ENCODE data around the gene GLI3.

GLI3 gene

DNA sequence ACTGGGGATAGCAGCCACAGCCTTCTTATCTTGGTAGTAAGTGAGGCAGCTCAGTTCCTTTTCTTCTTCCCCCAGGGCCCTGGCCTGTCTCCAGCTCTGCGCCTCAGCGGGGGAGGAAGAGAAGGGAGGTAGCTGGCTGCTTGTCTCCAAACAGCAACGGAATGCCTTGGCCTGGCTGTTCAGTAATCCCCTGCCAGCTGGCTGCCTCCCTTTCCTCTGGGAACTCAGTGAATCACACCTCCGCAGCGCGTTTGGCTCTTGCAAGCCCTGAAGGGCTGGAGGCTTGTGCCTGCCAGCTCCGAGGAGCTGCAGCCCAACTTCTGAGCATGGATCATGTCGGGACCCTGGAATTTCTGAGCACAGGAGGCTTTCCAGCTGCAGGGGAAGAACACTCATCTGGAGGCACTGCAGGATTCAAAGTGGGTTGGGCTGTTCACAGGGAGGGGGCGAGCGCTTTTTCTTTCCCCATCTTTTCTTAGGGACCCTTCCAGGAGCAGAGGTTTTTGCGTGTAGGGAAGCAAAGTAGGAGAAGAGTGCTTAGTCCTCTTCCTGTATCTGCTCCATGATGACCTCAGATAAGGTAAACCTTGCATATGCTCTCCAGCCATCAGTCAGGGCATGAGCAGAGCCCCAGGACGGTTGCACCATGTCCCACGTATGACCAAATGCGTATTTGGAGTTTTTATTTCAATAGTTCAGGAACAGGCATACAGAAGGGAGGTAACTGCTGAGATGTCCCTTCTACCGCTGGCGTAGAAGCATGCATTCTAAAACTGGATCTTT, 280.9 kb downstream of the GLI3 start:
- no peaks in the 10 kb centered on the region for H3K27me3 ChIP-seq (ENCODE audit: low read depth)
- H3K36me3 ChIP-seq (replicated peaks): no peaks in the 10 kb centered on the region
- no peaks in the 10 kb centered on the region for H3K4me1 ChIP-seq
- in situ Hi-C loops (cut with MboI; ENCODE audit: low sequenced_read_pairs): no loop called here
- no peaks in the 10 kb centered on the region for H3K9me3 ChIP-seq
- DNase-seq (ENCODE audit: low spot score in 2 of 2): peak; percentile 43 to 66
- H3K4me3 ChIP-seq: no peak overlapping the region

DNA sequence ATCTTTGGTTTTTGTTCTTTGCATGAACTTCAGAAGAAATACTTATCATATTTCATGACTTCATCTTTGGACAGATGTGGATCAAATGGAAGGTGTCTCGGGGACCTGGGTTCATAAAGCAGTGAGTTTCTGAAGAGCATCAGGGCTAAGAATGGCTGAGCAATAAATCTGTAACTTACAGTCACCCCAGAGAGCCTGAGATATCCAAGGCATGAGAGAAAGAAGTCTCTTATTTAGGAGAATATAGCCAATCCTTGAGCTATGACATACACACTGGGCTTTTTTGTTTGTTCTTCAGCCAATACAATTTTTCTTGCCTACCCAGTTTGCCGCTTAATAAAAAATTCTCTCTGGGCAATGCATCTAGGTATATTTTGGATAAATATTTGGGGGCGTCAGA, 281.6 kb downstream of the GLI3 start:
- no peak for DNase-seq (ENCODE audit: low spot score in 2 of 2)
- H3K27me3 ChIP-seq (ENCODE audit: low read depth): no peaks in the 10 kb centered on the region
- H3K4me3 ChIP-seq: no peak overlapping the region
- no peaks in the 10 kb centered on the region for H3K9me3 ChIP-seq
- H3K4me1 ChIP-seq: no peaks in the 10 kb centered on the region
- in situ Hi-C loops (cut with MboI; ENCODE audit: low sequenced_read_pairs): no loop called here
- H3K36me3 ChIP-seq (replicated peaks): no peaks in the 10 kb centered on the region

DNA sequence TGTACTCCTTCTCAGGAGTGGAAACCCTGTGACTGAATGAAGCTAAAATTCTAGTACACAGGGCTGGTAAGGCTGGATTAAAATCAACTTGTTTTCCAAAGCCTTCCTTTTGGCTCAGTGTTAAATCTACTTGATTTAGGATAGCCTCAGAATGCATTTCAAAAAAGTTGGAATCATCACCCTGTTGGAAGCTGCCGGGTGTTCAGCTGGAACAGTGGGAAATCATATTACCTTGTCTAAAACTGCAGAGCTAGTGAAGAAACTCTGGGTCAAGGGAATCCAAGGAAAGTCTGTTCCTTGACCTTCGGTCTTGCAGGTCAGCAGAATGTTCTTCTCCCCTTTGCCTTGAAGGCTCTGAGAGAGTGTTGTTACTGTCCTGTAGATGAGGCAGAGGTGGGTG, 282.0 kb downstream of the GLI3 start:
- in situ Hi-C loops (cut with MboI; ENCODE audit: low sequenced_read_pairs): no loop called here

DNA sequence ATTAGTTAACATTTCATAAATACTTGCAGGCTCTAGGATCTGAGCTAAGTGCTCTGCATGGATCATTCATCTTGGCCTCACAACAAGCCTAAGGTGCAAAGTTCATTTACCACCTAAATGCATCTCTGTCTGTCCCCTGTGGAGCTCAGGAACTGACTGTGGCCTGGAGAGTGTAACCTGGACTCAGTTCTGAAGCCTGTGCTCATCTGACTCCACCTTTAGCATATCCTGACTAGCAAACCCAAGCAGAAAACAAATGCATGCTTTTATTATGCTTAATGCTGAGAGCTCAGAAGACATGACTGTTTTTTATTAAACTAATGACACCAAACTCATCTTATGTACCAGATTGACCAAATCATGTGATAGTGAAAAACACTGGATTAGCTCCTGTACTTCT, 288.5 kb downstream of the GLI3 start:
- H3K4me3 ChIP-seq: no peak overlapping the region
- no peaks in the 10 kb centered on the region for H3K27me3 ChIP-seq (ENCODE audit: low read depth)
- DNase-seq (ENCODE audit: low spot score in 2 of 2): no peak
- no peaks in the 10 kb centered on the region for H3K9me3 ChIP-seq
- H3K4me1 ChIP-seq: no peaks in the 10 kb centered on the region; the same call in 1 of the 2 replicates
- in situ Hi-C loops (cut with MboI; ENCODE audit: low sequenced_read_pairs): loop anchor here (5.0 kb wide), 1 partner anchor 894 kb away; no protein-coding TSS in a partner anchor
- H3K36me3 ChIP-seq (replicated peaks): no peaks in the 10 kb centered on the region

More for the DNA sequence above, 282.0 kb downstream of the GLI3 start:
- Histone ChIP-seq H3K36me3 (replicated peaks) (no peaks in the 10 kb centered on the region), H3K27me3 (ENCODE audit: low read depth) (no peaks in the 10 kb centered on the region), H3K4me3 (no peak overlapping the region), H3K4me1 (no peaks in the 10 kb centered on the region; the same call in 1 of the 2 replicates), H3K9me3 (no peaks in the 10 kb centered on the region)
- DNase-seq (ENCODE audit: low spot score in 2 of 2): no peak

DNA sequence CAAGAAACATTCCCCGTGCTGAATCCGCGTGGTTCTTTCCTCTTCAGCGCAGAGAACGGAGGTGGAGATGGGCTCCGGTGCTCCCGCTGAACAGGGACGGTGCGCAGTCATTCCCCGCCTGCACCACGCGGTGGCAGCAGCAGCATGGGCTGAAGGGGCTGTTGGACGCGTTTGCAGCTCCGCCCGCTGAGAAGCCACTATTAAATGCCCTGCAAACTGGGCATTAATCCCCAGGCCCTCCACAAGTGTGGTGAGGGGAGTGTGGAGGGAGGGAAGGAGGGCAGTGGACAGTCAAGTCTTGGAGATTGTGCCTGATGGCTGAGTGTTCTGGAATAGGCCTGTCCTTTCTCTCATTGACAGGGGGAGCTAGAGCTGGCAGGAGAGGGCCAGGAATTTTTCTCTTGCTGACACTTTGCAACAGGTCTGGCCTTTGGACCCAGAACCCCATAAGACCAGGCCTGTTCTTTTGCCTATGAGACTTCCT, 293.9 kb downstream of the GLI3 start:
- H3K36me3 ChIP-seq (replicated peaks): no peaks in the 10 kb centered on the region
- no peaks in the 10 kb centered on the region for H3K4me1 ChIP-seq
- no peaks in the 10 kb centered on the region for H3K27me3 ChIP-seq (ENCODE audit: low read depth)
- DNase-seq (ENCODE audit: low spot score in 2 of 2): peak; percentile 58 to 87
- H3K9me3 ChIP-seq: no peaks in the 10 kb centered on the region
- no peak overlapping the region for H3K4me3 ChIP-seq
- in situ Hi-C loops (cut with MboI; ENCODE audit: low sequenced_read_pairs): no loop called here

DNA sequence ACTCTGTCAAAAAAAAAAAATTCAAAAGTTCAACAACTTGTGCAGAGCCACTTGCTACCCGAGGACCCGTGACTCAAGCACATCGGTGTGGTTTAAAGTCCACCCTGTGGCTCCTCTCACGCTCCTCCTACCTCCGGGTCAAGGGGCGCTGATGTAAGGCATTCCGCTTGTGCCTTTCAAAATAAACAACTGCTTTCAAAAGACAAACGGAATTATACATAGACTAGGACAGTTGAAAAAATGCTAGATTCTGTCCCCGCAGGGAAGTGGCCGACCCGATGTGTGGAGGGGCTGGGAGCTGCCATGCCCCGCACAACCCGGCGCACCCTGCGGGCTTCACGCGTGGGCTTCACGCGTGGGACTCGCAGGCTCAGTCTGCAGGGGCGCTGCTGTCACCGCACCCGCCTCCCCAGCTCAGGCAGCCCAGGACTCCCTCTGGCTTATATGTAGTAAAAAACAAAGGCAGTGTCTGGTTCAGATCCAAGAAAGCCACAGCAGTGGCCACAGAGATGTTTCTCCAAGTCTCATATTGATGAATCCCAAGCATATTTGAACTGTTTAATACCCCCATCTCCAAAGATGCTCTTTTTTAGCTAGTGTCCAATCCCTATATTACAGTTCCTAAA, 294.4 kb downstream of the GLI3 start:
- in situ Hi-C loops (cut with MboI; ENCODE audit: low sequenced_read_pairs): no loop called here
- DNase-seq (ENCODE audit: low spot score in 2 of 2): no peak
- H3K36me3 ChIP-seq (replicated peaks): no peaks in the 10 kb centered on the region
- no peaks in the 10 kb centered on the region for H3K27me3 ChIP-seq (ENCODE audit: low read depth)
- H3K4me3 ChIP-seq: no peak overlapping the region
- no peaks in the 10 kb centered on the region for H3K4me1 ChIP-seq
- H3K9me3 ChIP-seq: no peaks in the 10 kb centered on the region

DNA sequence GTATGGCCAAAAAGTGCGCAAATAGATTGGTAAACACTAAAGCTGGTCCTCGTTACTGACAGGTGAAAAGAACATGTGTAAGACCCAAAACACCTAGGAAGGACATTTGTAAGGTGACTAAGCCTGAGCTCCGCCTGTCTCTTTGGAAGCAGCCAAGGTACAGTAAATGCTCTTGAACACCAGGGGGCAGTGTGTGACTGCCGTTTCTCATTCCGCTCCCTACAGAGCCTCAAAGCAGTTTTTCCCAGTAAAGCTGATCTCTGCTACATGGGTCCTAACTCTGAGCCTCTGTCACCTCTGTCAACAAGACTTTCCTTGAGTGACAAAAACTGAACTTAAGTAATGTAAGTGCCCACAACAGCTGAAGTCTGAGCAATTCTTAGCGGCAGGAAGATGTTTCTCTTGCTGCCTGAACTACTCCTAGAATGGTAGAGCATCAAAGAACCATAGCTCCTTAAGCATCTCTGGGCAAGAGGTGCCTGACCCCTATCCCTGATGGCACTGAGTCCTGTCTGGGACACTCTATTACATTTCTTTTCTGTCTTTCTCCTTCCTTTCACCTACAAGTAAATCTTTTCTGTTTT, 296.2 kb downstream of the GLI3 start:
- Histone ChIP-seq H3K27me3 (ENCODE audit: low read depth) (no peaks in the 10 kb centered on the region), H3K4me3 (no peak overlapping the region), H3K9me3 (no peaks in the 10 kb centered on the region), H3K36me3 (replicated peaks) (no peaks in the 10 kb centered on the region), H3K4me1 (no peaks in the 10 kb centered on the region)
- in situ Hi-C loops (cut with MboI; ENCODE audit: low sequenced_read_pairs): no loop called here
- DNase-seq (ENCODE audit: low spot score in 2 of 2): peak; percentile 72 to 76

DNA sequence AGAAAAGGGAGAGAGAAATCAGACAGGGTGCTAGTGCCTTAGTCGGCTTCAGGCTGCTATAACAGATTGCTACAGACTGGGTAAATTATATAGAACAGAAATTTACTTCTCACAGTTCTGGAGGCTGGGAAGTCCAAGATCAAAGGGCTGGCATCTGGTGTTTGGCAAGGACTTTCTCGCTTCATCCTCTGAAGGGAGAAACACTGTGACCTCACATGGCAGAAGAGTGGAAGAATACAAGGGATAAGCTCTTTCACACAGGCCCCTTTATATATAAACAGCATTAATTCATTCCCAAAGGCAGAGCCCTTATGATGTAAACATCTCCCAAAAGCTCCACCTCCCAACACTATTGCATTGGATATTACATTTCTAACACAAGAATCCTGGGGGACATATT, 298.6 kb downstream of the GLI3 start:
- Histone ChIP-seq H3K4me3 (no peak overlapping the region), H3K36me3 (replicated peaks) (no peaks in the 10 kb centered on the region), H3K4me1 (no peaks in the 10 kb centered on the region), H3K27me3 (ENCODE audit: low read depth) (no peaks in the 10 kb centered on the region), H3K9me3 (no peaks in the 10 kb centered on the region)
- no peak for DNase-seq (ENCODE audit: low spot score in 2 of 2)
- in situ Hi-C loops (cut with MboI; ENCODE audit: low sequenced_read_pairs): no loop called here

DNA sequence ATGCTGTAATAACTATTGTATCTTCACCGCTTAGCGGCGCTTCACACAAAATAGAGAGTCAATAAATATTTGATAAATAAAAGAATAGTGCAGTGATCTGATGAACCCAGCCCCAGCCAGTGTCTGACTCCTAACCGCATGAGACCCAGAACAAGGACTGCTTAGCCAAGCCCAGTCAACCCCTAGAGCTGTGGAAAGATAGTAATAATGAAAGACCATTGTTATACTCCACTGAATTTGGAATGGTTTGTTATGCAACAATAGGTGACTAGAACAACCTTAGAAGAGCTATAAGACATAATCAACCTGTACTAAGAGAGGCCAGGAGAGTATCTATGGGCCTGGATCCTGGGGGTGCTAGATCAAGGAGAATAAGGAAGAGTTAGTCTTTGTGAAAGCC, 303.6 kb downstream of the GLI3 start:
- in situ Hi-C loops (cut with MboI; ENCODE audit: low sequenced_read_pairs): no loop called here
- Histone ChIP-seq H3K27me3 (ENCODE audit: low read depth) (no peaks in the 10 kb centered on the region), H3K4me1 (no peaks in the 10 kb centered on the region), H3K9me3 (no peaks in the 10 kb centered on the region), H3K36me3 (replicated peaks) (no peaks in the 10 kb centered on the region), H3K4me3 (no peak overlapping the region)
- no peak for DNase-seq (ENCODE audit: low spot score in 2 of 2)

DNA sequence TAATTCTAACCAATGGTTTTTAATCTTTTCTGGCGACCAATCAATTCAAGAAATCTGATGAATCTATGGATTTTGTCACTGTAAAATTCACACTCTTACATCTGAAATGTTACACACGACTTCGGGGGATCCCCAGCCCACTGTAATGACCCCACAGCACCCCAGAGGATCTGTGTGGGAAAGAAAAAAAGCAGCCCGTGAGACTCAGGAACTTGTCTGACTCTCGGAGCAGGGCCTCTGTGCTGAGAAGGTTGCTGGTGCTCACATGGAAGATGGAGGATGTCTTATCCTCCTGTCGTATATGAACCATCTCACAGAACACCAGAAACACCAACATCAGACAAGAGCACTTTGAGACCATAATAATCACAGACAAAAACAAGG, 305.8 kb downstream of the GLI3 start:
- no peaks in the 10 kb centered on the region for H3K36me3 ChIP-seq (replicated peaks)
- no peaks in the 10 kb centered on the region for H3K27me3 ChIP-seq (ENCODE audit: low read depth)
- DNase-seq (ENCODE audit: low spot score in 2 of 2): no peak
- H3K4me3 ChIP-seq: no peak overlapping the region
- in situ Hi-C loops (cut with MboI; ENCODE audit: low sequenced_read_pairs): no loop called here
- H3K9me3 ChIP-seq: no peaks in the 10 kb centered on the region
- H3K4me1 ChIP-seq: no peaks in the 10 kb centered on the region

DNA sequence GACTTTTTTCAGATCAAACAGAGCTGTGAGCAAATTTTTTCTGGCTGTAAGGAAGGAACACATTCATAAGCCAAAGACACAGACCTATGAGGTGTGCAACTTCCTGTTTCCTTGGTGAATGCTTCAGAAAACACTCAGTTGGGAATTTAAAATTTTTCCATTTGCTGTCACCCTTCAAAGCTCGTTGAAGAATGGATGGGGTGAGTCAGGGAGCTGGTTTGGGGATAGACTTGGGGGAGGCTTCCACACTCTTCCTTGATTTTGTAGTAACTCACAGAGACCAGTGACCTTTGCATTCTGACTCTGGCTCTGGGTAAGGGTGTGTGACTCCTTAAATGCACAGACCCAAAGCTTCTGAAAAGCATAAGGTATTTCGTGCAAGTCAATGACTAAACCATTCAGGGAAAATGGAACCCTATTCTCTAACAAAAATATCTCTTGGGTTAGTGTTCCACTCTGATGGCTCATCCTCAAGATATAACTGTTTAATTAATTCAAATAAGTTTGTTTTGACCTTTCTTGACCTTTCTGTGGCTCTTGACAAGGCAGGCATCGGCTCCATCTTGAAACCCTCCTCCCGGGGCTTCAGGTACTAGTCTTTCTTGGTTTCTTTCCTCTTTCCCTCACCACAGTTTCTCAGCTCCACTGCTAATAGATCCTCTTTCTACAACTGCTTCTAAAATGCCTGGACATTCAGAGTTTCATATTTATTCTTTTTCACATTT, 306.3 kb downstream of the GLI3 start:
- Histone ChIP-seq H3K9me3 (no peaks in the 10 kb centered on the region), H3K4me3 (no peak overlapping the region), H3K4me1 (no peaks in the 10 kb centered on the region), H3K36me3 (replicated peaks) (no peaks in the 10 kb centered on the region), H3K27me3 (ENCODE audit: low read depth) (no peaks in the 10 kb centered on the region)
- DNase-seq (ENCODE audit: low spot score in 2 of 2): no peak
- in situ Hi-C loops (cut with MboI; ENCODE audit: low sequenced_read_pairs): no loop called here

DNA sequence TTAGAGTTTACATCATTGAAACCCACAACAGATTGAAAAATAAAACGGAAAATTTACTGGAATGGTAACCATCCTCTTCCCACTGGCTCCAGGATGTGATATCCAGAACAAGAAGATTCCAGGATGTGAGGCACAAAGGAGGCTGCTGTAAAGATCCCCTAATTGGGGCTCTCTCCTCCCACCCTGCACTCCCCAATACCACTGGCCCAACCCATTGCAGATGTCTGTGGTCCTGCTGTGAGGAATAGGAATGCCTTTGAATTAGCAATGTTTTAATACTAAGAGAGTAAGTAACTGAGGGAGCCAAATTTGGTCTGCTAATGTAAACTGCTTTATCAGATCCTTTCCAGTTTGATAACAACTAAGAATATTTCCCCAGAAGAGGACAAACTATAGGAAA, 308.2 kb downstream of the GLI3 start:
- in situ Hi-C loops (cut with MboI; ENCODE audit: low sequenced_read_pairs): no loop called here
- Histone ChIP-seq H3K27me3 (ENCODE audit: low read depth) (no peaks in the 10 kb centered on the region), H3K4me1 (no peaks in the 10 kb centered on the region), H3K4me3 (no peak overlapping the region), H3K9me3 (no peaks in the 10 kb centered on the region), H3K36me3 (replicated peaks) (no peaks in the 10 kb centered on the region)
- DNase-seq (ENCODE audit: low spot score in 2 of 2): no peak

DNA sequence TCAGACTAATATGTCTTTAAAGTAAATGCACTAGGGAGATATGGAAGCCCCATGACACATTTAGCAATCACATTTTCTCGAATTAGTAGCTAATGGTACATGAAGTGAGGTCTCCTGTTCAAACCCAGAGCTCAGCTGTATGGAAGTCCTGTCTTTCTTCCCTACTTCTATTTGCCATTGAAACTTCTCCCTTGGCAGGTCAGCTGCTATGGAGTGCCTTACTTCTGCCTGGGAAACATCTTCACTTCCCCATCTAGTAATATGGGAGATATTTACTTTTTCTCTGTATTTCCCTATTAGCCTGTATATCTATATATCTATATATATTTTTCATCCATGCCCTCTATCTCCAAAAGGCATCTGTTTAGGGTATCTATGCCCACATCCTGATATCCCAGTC, 308.8 kb downstream of the GLI3 start:
- no peak overlapping the region for H3K4me3 ChIP-seq
- in situ Hi-C loops (cut with MboI; ENCODE audit: low sequenced_read_pairs): no loop called here
- no peaks in the 10 kb centered on the region for H3K4me1 ChIP-seq
- H3K9me3 ChIP-seq: no peaks in the 10 kb centered on the region
- DNase-seq (ENCODE audit: low spot score in 2 of 2): no peak
- H3K36me3 ChIP-seq (replicated peaks): no peaks in the 10 kb centered on the region
- H3K27me3 ChIP-seq (ENCODE audit: low read depth): no peaks in the 10 kb centered on the region

DNA sequence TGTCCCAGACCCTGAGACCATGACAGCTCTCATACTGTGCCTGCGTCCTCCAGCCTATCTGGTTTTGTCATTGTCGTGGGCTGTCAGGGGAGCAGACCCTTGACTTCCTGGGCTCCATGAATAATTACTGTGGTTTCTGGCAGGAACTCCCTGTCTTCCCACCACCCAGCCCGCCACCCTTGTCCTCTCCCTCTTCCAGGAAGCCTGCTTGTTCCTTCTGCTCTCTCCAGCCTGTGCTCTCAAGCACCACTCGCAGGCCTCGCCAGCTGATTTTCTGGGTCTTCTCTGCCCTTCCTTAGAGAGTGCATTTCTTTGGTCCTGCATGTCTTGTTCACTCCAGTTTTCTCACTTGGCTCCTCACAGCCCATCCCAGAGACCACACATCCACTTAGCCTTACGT, 309.6 kb downstream of the GLI3 start:
- Histone ChIP-seq H3K9me3 (no peaks in the 10 kb centered on the region), H3K4me1 (no peaks in the 10 kb centered on the region), H3K27me3 (ENCODE audit: low read depth) (no peaks in the 10 kb centered on the region), H3K4me3 (no peak overlapping the region), H3K36me3 (replicated peaks) (no peaks in the 10 kb centered on the region)
- in situ Hi-C loops (cut with MboI; ENCODE audit: low sequenced_read_pairs): no loop called here
- no peak for DNase-seq (ENCODE audit: low spot score in 2 of 2)

Measured in HAP-1 (cell line).